PC-9 (cell line): ENCODE data around the gene FBH1. TPM values are rescaled to one million over a fixed set of nuclear protein-coding genes. Genes with fewer than 3 reads are reported as not detected.

Source experiments
- BruUV-seq: library from RNA; stranded (reverse); fragments of 400-500 nt; replicated peaks from 2 replicates; lab custom pipeline; 2021; lab: Mats Ljungman, UMichigan
- CTCF ChIA-PET: fragments of 300-600 bp; sonication (Branson Sonifier 250); formaldehyde crosslinking; loops from one replicate; lab custom pipeline; 2022; ENCODE audit warnings: antibody characterized with exemption; lab: Charles Lee
- POLR2A ChIA-PET: fragments of 300-600 bp; sonication (Branson Sonifier 250); formaldehyde crosslinking; loops from one replicate; lab custom pipeline; 2022; ENCODE audit warnings: antibody characterized with exemption; ENCODE audit not compliant: unreplicated experiment; lab: Charles Lee
- DNase-seq, 2 experiments: peaks; one replicate each; pipeline versions ENCODE4 v3.0.0 to v3.0.0-alpha.2; 2015 to 2022; ENCODE audit warnings: mixed read lengths in 1 of 2
- H2AFZ ChIP-seq: fragments of 200-600 bp; sonication (generic); 2 replicates; pipeline ENCODE4 v1.8.1; 2017; ENCODE audit warnings: antibody characterized with exemption
- H3F3A ChIP-seq: fragments of 200-600 bp; sonication (generic); 2 replicates; pipeline ENCODE4 v1.8.1; 2017; ENCODE audit warnings: antibody characterized with exemption, mild to moderate bottlenecking, low read depth; ENCODE audit not compliant: insufficient read depth
- H3K27ac ChIP-seq: fragments of 200-600 bp; sonication (generic); 2 replicates; pipeline ENCODE4 v1.6.1; 2016; ENCODE audit warnings: mixed run types
- H3K27me3 ChIP-seq: fragments of 200-600 bp; sonication (generic); 2 replicates; pipeline ENCODE4 v1.6.1; 2016; ENCODE audit warnings: low read depth, mixed run types; ENCODE audit not compliant: insufficient read depth
- H3K36me3 ChIP-seq: fragments of 200-600 bp; sonication (generic); 2 replicates; pipeline ENCODE4 v1.6.1; 2016; ENCODE audit warnings: low read depth, mixed run types
- H3K4me1 ChIP-seq: fragments of 200-600 bp; sonication (generic); replicated peaks from 2 replicates; pipeline ENCODE4 v1.6.1; 2016; ENCODE audit warnings: mixed run types; ENCODE audit not compliant: insufficient read depth
- H3K4me2 ChIP-seq: fragments of 200-600 bp; sonication (generic); 2 replicates; pipeline ENCODE4 v1.6.1; 2017; ENCODE audit warnings: mixed run types
- H3K4me3 ChIP-seq: fragments of 200-600 bp; sonication (generic); 2 replicates; pipeline ENCODE4 v1.6.1; 2016; ENCODE audit warnings: mixed run types
- H3K79me2 ChIP-seq: fragments of 200-600 bp; sonication (generic); 2 replicates; pipeline ENCODE4 v1.6.1; 2017; ENCODE audit warnings: low read depth, mixed run types
- H3K9me2 ChIP-seq: fragments of 200-600 bp; sonication (generic); 2 replicates; pipeline ENCODE4 v1.8.1; 2017; ENCODE audit warnings: mild to moderate bottlenecking; ENCODE audit not compliant: insufficient read depth
- H3K9me3 ChIP-seq: fragments of 200-600 bp; sonication (generic); 2 replicates; pipeline ENCODE4 v1.8.1; 2016; ENCODE audit warnings: low read depth; ENCODE audit not compliant: insufficient read depth
- H4K20me1 ChIP-seq: fragments of 200-600 bp; sonication (generic); 2 replicates; pipeline ENCODE4 v1.8.1; 2017; ENCODE audit not compliant: insufficient read depth
- EZH2 ChIP-seq: fragments of 200-600 bp; sonication (generic); IDR thresholded peaks from 2 replicates; pipeline ENCODE4 v1.8.0; 2017; ENCODE audit warnings: antibody characterized with exemption, low read depth
- intact Hi-C: fragments of 100-400 bp; cut with micrococcal nuclease; formaldehyde crosslinking; loops from one replicate; pipeline ENCODE4 v1.10.0; 2022; ENCODE audit not compliant: unreplicated experiment
- total RNA-seq: library from RNA; stranded (reverse); gene quantifications from 2 replicates; pipeline ENCODE4 v1.2.3, GENCODE V29; 2021
- TF ChIP-seq, protein P1 (sequence below): fragments of 200-600 bp; sonication (generic); conservative IDR thresholded peaks from 2 replicates; pipeline ENCODE4 v1.6.1; 2017; ENCODE audit warnings: mixed run types, antibody characterized with exemption, mild to moderate bottlenecking, moderate library complexity

Gene FBH1
- total RNA-seq, 1 experiment from 2014 or later, result 68.0 TPM

DNA sequence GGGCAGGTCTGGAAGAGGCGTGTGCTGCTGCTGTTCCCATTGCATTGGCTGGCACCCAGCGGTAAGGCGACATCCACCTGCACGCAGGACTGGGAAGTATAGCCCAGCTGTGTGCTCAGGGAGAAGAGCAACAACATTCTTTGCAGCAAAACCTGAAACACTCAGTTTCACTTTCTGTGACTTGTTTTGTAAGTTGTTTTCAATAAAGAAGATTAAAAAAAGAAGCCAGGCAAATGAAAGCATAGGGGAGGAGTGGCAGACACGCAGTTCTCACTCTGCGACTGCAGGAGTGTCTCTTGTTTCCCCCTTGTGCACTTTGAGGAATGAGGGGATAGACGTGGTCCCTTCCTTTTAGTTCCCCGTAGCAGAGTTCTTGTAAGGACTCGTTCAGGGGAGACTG lies 5.8 kb downstream of the FBH1 start:
- ChIA-PET POLR2A (no interaction called here), CTCF (no interaction called here)
- no peak overlapping the region for H3K4me2 ChIP-seq
- peaks cover 6% of the 10 kb centered on the region for H3K4me1 ChIP-seq
- no peaks in the 10 kb centered on the region for H3K36me3 ChIP-seq
- H3K27me3 ChIP-seq, result no peaks in the 10 kb centered on the region
- no peaks in the 10 kb centered on the region for H3K9me2 ChIP-seq
- H2AFZ ChIP-seq, result no peak overlapping the region
- H3K27ac ChIP-seq, result no peak overlapping the region
- TF ChIP-seq EZH2, result no peak
- TF ChIP-seq, protein P1, sequence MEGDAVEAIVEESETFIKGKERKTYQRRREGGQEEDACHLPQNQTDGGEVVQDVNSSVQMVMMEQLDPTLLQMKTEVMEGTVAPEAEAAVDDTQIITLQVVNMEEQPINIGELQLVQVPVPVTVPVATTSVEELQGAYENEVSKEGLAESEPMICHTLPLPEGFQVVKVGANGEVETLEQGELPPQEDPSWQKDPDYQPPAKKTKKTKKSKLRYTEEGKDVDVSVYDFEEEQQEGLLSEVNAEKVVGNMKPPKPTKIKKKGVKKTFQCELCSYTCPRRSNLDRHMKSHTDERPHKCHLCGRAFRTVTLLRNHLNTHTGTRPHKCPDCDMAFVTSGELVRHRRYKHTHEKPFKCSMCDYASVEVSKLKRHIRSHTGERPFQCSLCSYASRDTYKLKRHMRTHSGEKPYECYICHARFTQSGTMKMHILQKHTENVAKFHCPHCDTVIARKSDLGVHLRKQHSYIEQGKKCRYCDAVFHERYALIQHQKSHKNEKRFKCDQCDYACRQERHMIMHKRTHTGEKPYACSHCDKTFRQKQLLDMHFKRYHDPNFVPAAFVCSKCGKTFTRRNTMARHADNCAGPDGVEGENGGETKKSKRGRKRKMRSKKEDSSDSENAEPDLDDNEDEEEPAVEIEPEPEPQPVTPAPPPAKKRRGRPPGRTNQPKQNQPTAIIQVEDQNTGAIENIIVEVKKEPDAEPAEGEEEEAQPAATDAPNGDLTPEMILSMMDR, result no peak
- no peak for DNase-seq
- H3F3A ChIP-seq, result no peaks in the 10 kb centered on the region
- H3K79me2 ChIP-seq, result peaks cover 27% of the 10 kb centered on the region
- H3K4me3 ChIP-seq, result no peak overlapping the region
- intact Hi-C loops, result no loop called here
- no peaks in the 10 kb centered on the region for H4K20me1 ChIP-seq
- no peaks in the 10 kb centered on the region for H3K9me3 ChIP-seq
- no TSS peak for BruUV-seq

DNA sequence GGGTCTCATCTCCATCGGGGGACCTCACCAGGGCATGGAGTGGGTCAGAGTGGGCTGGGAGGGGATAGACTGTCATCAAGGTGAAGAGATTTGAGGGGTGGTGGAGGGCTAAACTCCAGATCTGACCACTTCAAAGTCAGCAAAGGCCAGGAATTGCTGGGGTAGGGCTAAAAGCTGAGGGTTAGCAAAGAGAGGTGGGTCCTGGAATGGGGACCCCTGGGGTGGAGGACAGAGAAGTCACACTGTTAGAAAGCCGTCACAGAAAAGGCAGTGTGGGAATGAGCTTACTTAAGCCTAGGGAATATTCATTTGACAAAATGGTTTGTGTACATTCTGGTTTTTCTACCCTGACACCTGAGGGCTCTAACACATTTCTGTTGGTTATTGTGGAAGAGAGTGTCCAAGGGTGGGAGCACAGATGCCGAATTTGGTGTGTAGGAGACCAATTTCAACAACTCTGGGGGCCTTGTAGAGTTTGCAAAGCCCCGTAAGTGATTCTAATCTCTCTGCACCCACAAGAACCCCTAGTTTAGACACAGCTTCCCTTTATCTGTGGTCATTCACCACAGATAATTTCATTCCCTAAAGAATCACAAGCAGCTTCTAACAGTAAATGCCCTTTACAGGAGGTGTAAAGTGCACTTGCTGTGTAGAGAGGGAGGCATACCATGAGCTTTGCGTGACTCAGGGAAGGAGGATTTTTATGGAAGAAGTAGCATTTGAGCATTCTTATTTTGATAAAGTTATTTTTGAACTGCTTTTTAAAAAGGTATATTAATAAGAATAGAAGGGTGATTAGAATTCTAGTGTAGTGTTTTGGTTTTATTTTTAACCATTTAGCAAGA lies 6.4 kb downstream of the FBH1 start:
- H4K20me1 ChIP-seq, result no peaks in the 10 kb centered on the region
- no peak overlapping the region for H2AFZ ChIP-seq
- no peak overlapping the region for H3K4me2 ChIP-seq
- H3K27ac ChIP-seq, result no peak overlapping the region
- ChIA-PET POLR2A (no interaction called here), CTCF (no interaction called here)
- H3F3A ChIP-seq, result no peaks in the 10 kb centered on the region
- no peak for DNase-seq
- H3K4me1 ChIP-seq, result no peaks in the 10 kb centered on the region; the same call in 1 of the 2 replicates
- H3K9me2 ChIP-seq, result no peaks in the 10 kb centered on the region
- no peaks in the 10 kb centered on the region for H3K9me3 ChIP-seq
- H3K36me3 ChIP-seq, result no peaks in the 10 kb centered on the region
- BruUV-seq, result no TSS peak
- H3K27me3 ChIP-seq, result no peaks in the 10 kb centered on the region
- TF ChIP-seq, protein P1, result no peak
- TF ChIP-seq EZH2, result no peak
- no peak overlapping the region for H3K4me3 ChIP-seq
- intact Hi-C loops, result no loop called here
- H3K79me2 ChIP-seq, result peaks cover 21% of the 10 kb centered on the region

DNA sequence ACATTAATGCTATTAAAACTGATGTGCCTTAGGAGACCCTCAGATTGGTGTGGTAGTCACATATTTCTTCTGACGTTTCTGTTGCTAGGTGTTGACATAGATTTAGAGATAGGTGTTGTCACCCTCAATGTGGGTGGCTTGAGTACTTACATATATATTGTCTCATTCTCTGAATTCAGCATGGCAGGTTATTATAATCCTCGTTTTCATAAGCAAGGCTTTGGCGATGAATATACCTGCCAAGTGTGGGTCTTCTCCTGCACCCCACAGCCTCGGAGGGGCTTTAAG lies 7.0 kb downstream of the FBH1 start:
- Histone ChIP-seq H3K9me3 (no peaks in the 10 kb centered on the region), H3K4me3 (no peak overlapping the region), H3K27ac (no peak overlapping the region), H3K4me1 (no peaks in the 10 kb centered on the region), H3F3A (no peaks in the 10 kb centered on the region), H4K20me1 (no peaks in the 10 kb centered on the region), H3K36me3 (no peaks in the 10 kb centered on the region), H3K27me3 (no peaks in the 10 kb centered on the region), H3K4me2 (no peak overlapping the region), H2AFZ (no peak overlapping the region), H3K9me2 (no peaks in the 10 kb centered on the region), H3K79me2 (peaks cover 15% of the 10 kb centered on the region)
- TF ChIP-seq EZH2, result no peak
- TF ChIP-seq, protein P1, result no peak
- ChIA-PET CTCF (no interaction called here), POLR2A (no interaction called here)
- intact Hi-C loops, result no loop called here
- no TSS peak for BruUV-seq
- no peak for DNase-seq
